Smooth muscle cell (in vitro differentiated cells): ENCODE results near the gene SYNDIG1. TPM values are rescaled to one million over a fixed set of nuclear protein-coding genes. Genes with fewer than 3 reads are reported as not detected.

Experiments used
- DNase-seq: peaks from one replicate; lab custom pipeline; 2025; ENCODE audit not compliant: unreplicated experiment; lab: John Stamatoyannopoulos, UW
- H2AFZ ChIP-seq: fragments of 200-600 bp; sonication (generic); 2 replicates; pipeline ENCODE4 v1.6.0; 2016; ENCODE audit warnings: antibody characterized with exemption, low read depth, mild to moderate bottlenecking
- H3F3A ChIP-seq: fragments of 200-600 bp; sonication (generic); 2 replicates; pipeline ENCODE4 v1.6.0; 2017; ENCODE audit warnings: antibody characterized with exemption, low read depth
- H3K27ac ChIP-seq: fragments of 200-600 bp; sonication (generic); 2 replicates; pipeline ENCODE4 v1.5.1; 2016; ENCODE audit warnings: low read depth, mild to moderate bottlenecking
- H3K27me3 ChIP-seq: fragments of 200-600 bp; sonication (generic); 2 replicates; pipeline ENCODE4 v1.6.1; 2016; ENCODE audit warnings: low read depth, mild to moderate bottlenecking
- H3K36me3 ChIP-seq: fragments of 200-600 bp; sonication (generic); 2 replicates; pipeline ENCODE4 v1.5.1; 2016; ENCODE audit warnings: low read depth
- H3K4me1 ChIP-seq: fragments of 200-600 bp; sonication (generic); 2 replicates; pipeline ENCODE4 v1.5.1; 2016; ENCODE audit warnings: low read depth
- H3K4me2 ChIP-seq: fragments of 200-600 bp; sonication (generic); 2 replicates; pipeline ENCODE4 v1.6.0; 2016; ENCODE audit warnings: mild to moderate bottlenecking
- H3K4me3 ChIP-seq: fragments of 200-600 bp; sonication (generic); 2 replicates; pipeline ENCODE4 v1.5.1; 2016; ENCODE audit warnings: mild to moderate bottlenecking
- H3K79me2 ChIP-seq: fragments of 200-600 bp; sonication (generic); 2 replicates; pipeline ENCODE4 v1.6.0; 2016; ENCODE audit warnings: low read depth, mild to moderate bottlenecking
- H3K9ac ChIP-seq: fragments of 200-600 bp; sonication (generic); 2 replicates; pipeline ENCODE4 v1.6.0; 2016; ENCODE audit warnings: low read depth
- H3K9me3 ChIP-seq: fragments of 200-600 bp; sonication (generic); replicated peaks from 2 replicates; pipeline ENCODE4 v1.5.1; 2016; ENCODE audit warnings: low read depth
- H4K20me1 ChIP-seq: fragments of 200-600 bp; sonication (generic); 2 replicates; pipeline ENCODE4 v1.6.0; 2016; ENCODE audit warnings: low read depth
- WGBS: methylation state at CpG from one replicate; pipeline ENCODE4 v1.1.7; 2016; ENCODE audit warnings: low lambda C conversion rate; 5-methylcytosine and 5-hydroxymethylcytosine counted together
- polyA plus RNA-seq: library from polyadenylated mRNA; unstranded; fragments of >200 nt; fragmentation: Nextera tagmentation; extraction: Ambion mirVana; gene quantifications from 2 replicates; pipeline ENCODE4 v1.2.1, GENCODE V29; 2016
- total RNA-seq: library from RNA; depleted of rRNA; stranded (reverse); fragments of >200 nt; gene quantifications from 2 replicates; pipeline ENCODE4 v1.2.3, GENCODE V29; 2014
- TF ChIP-seq, protein P1 (sequence below): fragments of 200-600 bp; sonication (generic); IDR thresholded peaks from 2 replicates; pipeline ENCODE4 v1.5.1; 2017; ENCODE audit warnings: borderline replicate concordance, mild to moderate bottlenecking, antibody characterized with exemption; ENCODE audit not compliant: insufficient read depth, poor library complexity, severe bottlenecking

SYNDIG1 gene
- total and polyA plus RNA-seq, 2 experiments from 2014 or later, result 1.8 to 2.2 TPM

DNA sequence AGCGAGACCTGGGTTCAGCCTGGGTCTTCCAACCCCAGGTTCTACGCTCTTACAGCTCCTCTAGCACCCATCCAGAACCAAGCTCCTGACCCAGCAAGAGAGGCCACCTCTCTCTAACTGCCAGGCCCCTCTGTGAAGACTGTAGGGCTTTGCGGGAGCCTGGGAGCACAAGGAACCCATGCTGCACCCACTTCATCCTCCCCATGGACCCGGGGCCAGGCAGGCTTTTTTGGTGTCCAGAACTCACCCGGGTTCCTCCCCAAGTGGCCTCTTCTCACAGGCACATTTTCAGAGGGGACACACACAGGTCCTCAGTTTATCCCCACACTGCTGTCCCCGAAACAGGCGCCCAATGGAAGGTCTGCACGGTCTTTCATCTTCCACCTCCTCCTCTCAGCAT is 145.9 kb downstream of the SYNDIG1 start:
- H3K4me2 ChIP-seq, result no peak overlapping the region
- H3K27ac ChIP-seq, result no peak overlapping the region
- 91% methylated on average over 8 of the region's 8 CpGs for WGBS
- TF ChIP-seq, protein P1, sequence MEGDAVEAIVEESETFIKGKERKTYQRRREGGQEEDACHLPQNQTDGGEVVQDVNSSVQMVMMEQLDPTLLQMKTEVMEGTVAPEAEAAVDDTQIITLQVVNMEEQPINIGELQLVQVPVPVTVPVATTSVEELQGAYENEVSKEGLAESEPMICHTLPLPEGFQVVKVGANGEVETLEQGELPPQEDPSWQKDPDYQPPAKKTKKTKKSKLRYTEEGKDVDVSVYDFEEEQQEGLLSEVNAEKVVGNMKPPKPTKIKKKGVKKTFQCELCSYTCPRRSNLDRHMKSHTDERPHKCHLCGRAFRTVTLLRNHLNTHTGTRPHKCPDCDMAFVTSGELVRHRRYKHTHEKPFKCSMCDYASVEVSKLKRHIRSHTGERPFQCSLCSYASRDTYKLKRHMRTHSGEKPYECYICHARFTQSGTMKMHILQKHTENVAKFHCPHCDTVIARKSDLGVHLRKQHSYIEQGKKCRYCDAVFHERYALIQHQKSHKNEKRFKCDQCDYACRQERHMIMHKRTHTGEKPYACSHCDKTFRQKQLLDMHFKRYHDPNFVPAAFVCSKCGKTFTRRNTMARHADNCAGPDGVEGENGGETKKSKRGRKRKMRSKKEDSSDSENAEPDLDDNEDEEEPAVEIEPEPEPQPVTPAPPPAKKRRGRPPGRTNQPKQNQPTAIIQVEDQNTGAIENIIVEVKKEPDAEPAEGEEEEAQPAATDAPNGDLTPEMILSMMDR, result no peak
- no peaks in the 10 kb centered on the region for H3K36me3 ChIP-seq
- no peaks in the 10 kb centered on the region for H3K27me3 ChIP-seq
- H3F3A ChIP-seq, result no peaks in the 10 kb centered on the region
- H4K20me1 ChIP-seq, result no peaks in the 10 kb centered on the region
- no peaks in the 10 kb centered on the region for H3K79me2 ChIP-seq
- DNase-seq, result no peak
- no peak overlapping the region for H2AFZ ChIP-seq
- no peaks in the 10 kb centered on the region for H3K9me3 ChIP-seq
- no peak overlapping the region for H3K4me3 ChIP-seq
- peaks cover 4% of the 10 kb centered on the region for H3K4me1 ChIP-seq
- no peak overlapping the region for H3K9ac ChIP-seq

DNA sequence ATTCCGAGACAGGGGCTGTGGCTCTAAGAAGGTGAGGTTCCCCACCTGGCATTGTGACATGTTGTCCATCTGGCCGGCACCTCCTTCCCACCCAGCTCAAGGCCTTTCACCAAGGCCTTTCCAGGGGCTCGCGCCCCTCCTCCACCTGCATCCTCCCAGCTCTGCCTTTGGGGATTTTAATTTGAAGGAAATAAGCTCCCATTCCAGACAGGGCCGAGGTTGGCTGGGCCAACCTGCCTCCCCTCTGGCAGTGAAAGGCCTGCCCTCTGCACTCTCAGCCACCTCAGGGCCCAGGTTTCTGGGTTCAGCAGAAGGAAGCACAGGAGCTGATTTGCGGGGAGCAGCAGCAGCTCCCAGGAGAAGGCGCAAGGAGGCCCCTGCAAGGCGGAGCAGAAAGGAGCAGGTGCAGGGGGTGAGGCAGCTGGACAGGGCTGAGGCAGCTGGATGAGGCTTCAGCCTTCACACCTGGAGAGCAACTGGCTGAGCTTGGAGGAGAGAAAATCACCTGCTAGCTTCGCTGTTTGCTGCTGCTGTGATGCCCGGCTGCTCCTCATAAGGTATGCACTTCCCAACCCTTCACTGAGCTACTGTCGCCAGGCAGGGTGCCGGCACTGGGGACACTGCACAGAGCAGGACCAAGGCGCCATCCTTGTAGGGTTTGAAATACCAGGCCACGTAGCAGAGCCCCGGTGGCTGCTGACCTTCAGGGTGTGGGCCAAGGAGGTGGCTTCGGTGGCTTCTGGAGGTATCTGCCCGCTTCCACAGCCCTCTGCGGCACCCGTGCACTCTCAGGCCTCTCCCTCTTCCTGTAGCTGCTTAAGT is 147.0 kb downstream of the SYNDIG1 start:
- Histone ChIP-seq H3K36me3 (no peaks in the 10 kb centered on the region), H3K4me2 (no peak overlapping the region), H3K9ac (no peak overlapping the region), H3F3A (no peaks in the 10 kb centered on the region), H3K4me1 (no peaks in the 10 kb centered on the region), H3K27ac (no peak overlapping the region), H3K9me3 (no peaks in the 10 kb centered on the region), H3K27me3 (no peaks in the 10 kb centered on the region), H2AFZ (no peak overlapping the region), H4K20me1 (no peaks in the 10 kb centered on the region), H3K79me2 (no peaks in the 10 kb centered on the region), H3K4me3 (no peak overlapping the region)
- WGBS, result 95% methylated on average over 19 of the region's 19 CpGs
- TF ChIP-seq, protein P1, result no peak
- DNase-seq, result no peak

DNA sequence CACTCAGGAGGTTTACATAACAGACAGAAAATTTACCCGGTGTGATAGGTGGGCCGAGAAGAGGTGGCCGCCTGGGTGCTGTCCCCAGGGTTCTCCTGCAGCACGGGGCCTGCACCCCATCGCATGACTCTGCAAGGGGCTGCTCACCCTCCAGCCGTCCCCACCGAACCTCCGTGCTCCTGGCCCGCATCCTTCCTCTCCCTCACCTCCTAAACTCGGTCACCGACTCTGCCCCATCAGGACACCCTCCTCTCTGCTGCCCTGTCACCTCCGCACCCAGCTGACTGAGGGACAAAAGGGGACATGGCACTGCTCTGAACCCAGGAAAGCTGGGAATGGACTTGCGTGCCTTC is 147.6 kb downstream of the SYNDIG1 start:
- Histone ChIP-seq H4K20me1 (no peaks in the 10 kb centered on the region), H3K27me3 (no peaks in the 10 kb centered on the region), H3K4me1 (no peaks in the 10 kb centered on the region), H3K9ac (no peak overlapping the region), H2AFZ (no peak overlapping the region), H3K79me2 (no peaks in the 10 kb centered on the region), H3K4me3 (no peak overlapping the region), H3K27ac (no peak overlapping the region), H3K36me3 (no peaks in the 10 kb centered on the region), H3K4me2 (no peak overlapping the region), H3K9me3 (no peaks in the 10 kb centered on the region), H3F3A (no peaks in the 10 kb centered on the region)
- TF ChIP-seq, protein P1, result no peak
- no peak for DNase-seq
- 87% methylated on average over 13 of the region's 13 CpGs for WGBS
